HG03139 (cell line): ENCODE results near the gene TSPAN31.

Source experiments
- ATAC-seq: cut with Tn5 transposase; IDR thresholded peaks from one replicate; pipeline ENCODE4 v1.9.1; 2021; ENCODE audit not compliant: unreplicated experiment

Gene TSPAN31

DNA sequence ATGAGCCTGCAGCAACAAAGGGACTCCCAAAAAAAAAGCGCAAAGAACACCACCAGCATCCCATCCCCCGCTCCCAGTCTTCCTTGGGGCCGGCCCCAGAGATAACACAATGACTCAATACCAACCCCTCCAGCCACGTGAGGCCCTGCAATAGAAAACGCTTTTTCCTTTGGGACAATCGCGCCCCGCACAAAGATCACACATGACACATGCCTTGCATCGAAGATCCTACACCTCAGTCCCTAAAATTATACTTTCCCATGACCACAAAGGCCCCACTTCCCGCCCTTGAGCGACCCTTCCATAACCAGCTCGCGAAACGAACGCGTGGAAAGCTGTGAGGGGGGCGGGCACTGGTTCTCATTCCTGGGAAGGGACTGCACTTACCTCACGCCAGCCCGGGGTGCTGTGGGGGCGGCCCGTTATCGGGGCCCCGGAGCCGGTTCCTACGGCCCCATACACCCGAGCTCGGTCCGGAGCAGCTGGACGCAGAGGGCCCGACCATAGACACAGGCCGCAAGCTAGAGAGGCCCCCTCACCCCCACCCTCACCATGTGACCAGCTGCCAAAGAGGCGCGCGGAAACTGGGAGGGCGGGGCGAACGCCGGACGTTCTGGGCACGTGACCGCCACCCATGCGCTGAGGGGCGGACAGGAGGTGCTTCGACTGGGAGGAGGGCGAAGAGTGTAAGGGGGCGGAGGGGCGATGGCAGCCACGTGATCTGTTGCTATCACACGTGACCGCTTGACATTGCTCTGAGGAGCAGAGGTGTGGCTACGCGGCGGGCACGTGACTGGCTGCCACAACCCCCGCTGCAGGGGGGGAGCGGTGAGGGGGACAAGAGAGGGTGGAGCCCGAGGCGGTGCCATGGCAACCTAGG is 7.2 kb downstream of the TSPAN31 start, which contains the start of gene CDK4:
Gene CDK4, minus strand, starts transcription at position 523 of the 880 bp plus-strand sequence. CDS start 593 bp downstream, outside the sequence.
- ATAC-seq: peak; percentile 68

- no peak for ATAC-seq
Observed at GRCh38 chr12:57752668-57753000, 7.8 kb downstream of the TSPAN31 start.

DNA sequence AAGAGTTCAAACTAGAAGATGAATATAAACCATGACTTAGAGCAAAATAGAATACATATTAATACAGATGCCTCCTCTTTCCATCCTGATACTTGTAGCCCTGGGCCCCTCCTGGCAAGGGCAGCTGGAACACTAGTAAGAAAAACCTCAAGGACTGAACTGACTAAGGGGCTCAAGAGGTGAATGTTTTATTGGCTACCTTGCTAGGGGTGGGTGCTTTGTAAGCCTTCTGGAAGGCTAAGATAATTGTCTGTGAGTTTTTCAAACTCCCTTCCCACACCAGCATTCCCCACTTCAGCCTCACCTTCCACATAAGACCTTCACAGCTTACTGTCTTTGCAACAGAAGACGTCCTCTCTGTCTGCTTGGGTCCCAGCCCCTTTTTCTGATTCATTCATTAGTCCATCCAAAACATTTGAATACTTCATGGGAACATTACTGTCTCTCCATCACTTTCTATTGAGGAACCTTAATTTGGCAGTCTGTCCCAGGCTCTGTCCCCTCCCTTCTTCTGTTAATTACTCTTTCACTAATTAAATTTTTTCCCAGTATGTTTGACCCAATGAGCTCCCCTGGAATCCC is 9.0 kb downstream of the TSPAN31 start:
- ATAC-seq: no peak

DNA sequence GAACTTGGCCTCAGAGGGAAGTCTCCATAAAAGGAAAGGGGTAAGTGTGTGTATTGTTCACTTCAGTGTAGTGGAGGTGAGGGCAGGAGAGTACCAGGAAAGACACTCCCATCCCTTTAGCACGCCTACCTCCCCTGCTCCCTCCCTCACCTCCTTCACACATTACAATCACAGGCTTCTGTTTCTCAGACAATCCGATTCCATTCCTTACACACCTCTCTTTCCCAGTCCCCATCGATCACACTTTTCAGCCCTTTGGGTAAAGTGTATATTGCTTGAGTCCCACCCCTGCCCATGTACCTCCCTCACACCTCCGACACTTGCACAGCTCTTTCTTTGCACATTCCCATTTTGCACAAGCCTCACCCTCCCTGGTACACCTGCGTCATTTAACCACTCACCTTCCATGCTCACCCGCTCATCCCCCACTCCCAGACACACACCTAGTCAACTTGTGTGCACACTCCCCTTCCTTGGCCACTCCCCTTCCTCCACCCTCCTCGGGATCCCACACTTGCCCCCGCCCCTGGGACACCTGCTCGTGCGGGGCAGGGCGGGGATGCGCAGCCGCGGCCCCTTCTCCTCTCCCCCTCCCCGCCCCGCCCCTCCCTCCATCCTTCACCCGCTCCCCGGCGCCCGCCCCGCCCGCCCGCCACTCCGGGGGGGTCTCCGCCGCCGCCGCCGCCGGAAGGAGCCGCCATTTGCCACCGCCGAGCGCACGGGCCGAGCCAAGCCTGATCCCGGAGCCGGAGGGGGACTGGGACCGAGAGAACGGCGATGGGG is 9.8 kb downstream of the TSPAN31 start, which contains the start of gene MARCHF9:
Gene MARCHF9, plus strand, starts transcription at position 693 of the 783 bp plus-strand sequence. CDS start 426 bp downstream, outside the sequence.
- ATAC-seq: peak; percentile 29

DNA sequence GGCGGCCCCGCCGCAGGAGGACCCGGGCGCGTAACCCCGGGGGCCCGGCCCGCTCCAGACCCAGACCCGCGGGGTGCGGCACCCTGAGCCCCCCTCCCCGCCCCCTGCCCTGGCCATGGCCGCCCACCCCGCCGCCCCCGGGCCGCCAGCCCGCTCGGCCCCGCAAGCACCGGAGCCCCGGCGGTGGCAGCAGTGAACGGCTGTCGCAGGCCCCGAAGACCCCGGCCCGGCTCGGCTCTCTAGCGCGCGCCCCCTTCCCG is 10.3 kb downstream of the TSPAN31 start:
- ATAC-seq: no peak

DNA sequence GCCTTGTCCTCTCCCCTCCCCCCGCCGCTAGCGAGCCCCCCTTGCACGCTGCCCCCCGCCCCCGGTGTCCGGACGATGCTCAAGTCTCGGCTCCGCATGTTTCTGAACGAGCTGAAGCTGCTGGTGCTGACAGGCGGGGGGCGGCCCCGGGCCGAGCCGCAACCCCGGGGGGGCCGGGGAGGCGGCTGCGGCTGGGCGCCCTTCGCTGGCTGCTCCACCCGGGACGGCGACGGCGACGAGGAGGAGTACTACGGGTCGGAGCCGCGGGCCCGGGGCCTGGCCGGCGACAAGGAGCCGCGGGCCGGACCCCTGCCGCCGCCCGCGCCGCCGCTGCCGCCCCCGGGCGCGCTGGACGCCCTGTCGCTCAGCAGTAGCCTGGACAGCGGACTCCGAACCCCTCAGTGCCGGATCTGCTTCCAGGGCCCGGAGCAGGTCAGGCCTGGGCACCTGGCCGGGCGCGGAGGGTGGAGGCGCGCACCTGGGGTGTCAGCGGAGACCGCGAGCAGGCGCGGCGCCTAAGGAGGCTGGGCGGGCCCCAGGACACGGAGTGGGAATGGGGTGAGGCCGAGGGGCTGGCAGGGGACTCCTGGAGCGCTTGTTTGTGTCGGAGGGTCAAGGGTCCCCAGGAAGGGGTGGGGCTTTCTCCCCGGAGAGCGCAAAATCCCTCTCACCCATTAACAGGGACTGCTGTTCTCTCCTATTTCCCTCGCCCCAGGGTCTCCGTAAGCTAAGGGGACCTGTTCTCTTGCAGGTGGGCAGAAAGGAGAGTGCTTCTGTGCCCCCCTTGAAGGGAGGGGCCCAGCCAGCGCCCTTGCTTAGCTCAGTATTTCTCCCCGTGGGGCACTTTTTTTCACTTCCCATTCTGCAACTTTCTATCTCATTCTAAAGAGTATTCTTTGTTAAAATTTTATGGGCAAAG is 10.9 kb downstream of the TSPAN31 start:
- no peak for ATAC-seq

- no peak for ATAC-seq
Observed at GRCh38 chr12:57756406-57757341, 11.8 kb downstream of the TSPAN31 start.

GRCh38 chr12:57757771-57758170 is 12.9 kb downstream of the TSPAN31 start:
- no peak for ATAC-seq

DNA sequence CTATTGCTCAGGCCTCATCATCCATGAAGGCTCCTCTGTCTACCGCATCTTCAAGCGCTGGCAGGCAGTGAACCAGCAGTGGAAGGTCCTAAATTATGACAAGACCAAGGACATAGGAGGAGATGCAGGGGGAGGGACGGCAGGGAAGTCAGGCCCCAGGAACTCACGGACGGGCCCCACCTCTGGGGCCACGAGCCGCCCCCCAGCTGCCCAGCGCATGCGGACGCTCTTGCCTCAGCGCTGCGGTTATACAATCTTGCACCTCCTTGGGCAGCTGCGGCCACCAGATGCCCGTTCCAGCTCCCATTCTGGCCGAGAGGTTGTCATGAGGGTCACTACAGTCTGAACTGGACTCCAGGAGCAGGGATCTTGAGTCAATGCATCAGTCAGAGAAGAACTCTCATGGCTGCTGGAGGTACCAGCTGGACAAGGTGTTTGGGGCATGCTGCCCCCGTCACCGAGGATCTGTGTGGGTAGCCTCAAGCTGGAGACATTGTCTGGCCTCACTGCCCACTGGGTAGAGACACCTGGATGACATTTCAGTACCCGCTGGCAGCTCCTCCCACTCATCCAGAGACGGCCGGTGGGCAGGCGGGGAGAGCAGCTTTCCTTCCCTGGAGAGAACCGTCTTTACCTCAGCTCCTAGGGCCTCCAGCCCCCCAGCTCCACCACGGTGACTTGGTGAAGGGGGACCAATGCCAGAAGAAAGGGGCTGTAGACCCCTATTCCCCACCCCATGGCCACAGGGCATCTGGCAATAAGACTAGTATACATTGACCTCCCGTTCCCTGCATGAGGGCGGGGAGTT is 13.9 kb downstream of the TSPAN31 start:
- ATAC-seq: no peak

DNA sequence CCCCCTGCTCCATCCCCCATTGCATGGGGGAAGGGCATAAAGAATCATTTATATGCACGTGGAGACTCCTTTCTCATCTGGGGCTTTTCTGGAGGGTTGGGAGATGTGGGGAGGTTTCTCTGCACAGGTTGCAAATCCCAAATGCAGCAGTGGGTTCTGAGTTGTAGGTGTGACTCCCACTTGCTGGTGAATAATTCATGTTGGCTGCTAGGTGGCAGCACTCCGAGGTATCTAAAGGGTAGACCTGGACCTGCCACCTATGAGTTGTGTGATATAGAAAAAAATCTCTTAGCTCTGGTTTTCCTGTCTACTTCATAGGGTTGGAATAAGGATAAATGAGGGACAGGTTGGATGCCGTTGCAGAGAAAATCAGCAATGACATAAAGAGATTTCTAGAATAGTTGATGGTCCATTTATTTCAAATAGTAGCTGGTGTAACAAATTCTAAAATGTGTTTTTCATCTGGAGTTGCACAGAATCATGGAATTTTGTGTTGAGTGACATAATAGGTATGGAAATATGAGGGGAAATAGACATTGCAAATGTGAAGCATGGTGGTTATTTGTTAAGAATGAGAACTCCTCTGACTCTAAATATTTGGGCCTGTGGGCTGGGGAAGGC is 14.6 kb downstream of the TSPAN31 start:
- no peak for ATAC-seq

- no peak for ATAC-seq
Observed at GRCh38 chr12:57760347-57760982, 15.6 kb downstream of the TSPAN31 start.

GRCh38 chr12:57761391-57761998 is 16.7 kb downstream of the TSPAN31 start:
- no peak for ATAC-seq

DNA sequence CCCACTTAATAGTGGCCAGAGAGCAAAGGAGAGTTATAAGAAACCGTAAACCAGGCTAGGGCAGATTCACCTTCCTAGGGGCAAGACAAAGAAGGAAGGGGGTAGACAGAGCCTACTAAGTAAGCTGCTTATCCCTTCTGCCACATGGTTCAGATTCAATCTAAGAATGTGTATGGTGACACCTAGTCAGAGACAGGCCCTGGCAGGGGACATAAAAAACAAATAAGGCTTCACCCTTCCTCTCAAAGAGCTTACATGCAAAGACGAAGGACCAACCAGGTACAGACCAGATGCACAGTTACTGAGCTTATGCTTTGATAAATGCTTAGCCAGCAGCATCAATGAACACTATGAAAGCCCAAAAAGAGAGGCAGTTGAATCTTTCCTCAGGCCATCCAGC is 17.6 kb downstream of the TSPAN31 start:
- no peak for ATAC-seq

GRCh38 chr12:57763881-57764661 is 19.2 kb downstream of the TSPAN31 start:
- no peak for ATAC-seq

DNA sequence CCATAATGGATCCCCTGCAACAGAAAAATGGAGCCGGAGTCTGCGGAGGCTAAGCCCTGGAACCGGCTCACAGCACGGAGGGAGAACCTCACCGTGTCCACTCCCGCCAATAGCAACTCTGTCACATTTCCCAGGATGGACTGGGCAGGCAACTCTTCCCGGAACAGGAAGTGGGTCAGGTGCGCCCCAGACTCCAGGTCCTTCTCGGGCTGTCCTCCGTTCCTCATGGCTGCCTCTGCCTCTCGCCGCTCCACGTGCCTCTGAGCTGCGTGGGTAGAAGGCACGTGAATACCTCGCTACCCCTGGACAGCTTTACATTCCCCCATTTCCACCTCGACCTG is 19.8 kb downstream of the TSPAN31 start:
- ATAC-seq: no peak

GRCh38 chr12:57765003-57765697 is 20.3 kb downstream of the TSPAN31 start:
- no peak for ATAC-seq
